Measurements from ENCODE around the gene R3HDM2.

The R3HDM2 gene

GRCh38 chr12:57229046-57229633, 201.7 kb downstream of the R3HDM2 start:
- DNase-seq (ENCODE audit: low read depth), result no peak

- DNase-seq (ENCODE audit: low read depth), result no peak
Measured at GRCh38 chr12:57227315-57228115, 203.3 kb downstream of the R3HDM2 start.

GRCh38 chr12:57226588-57227314, 204.1 kb downstream of the R3HDM2 start:
- no peak for DNase-seq (ENCODE audit: low read depth)

GRCh38 chr12:57225680-57226210, 205.1 kb downstream of the R3HDM2 start:
- no peak for DNase-seq (ENCODE audit: low read depth)

- no peak for DNase-seq (ENCODE audit: low read depth)
Measured at GRCh38 chr12:57224973-57225679, 205.7 kb downstream of the R3HDM2 start.

- DNase-seq (ENCODE audit: low read depth), result no peak
Measured at GRCh38 chr12:57224278-57224972, 206.4 kb downstream of the R3HDM2 start.

- no peak for DNase-seq (ENCODE audit: low read depth)
Measured at GRCh38 chr12:57223191-57224165, 207.4 kb downstream of the R3HDM2 start.

- DNase-seq (ENCODE audit: low read depth), result no peak
Measured at GRCh38 chr12:57222286-57223190, 208.3 kb downstream of the R3HDM2 start.

GRCh38 chr12:57221169-57221917, 209.5 kb downstream of the R3HDM2 start:
- DNase-seq (ENCODE audit: low read depth), result no peak

GRCh38 chr12:57220770-57221168, 210.1 kb downstream of the R3HDM2 start:
- DNase-seq (ENCODE audit: low read depth), result no peak

- no peak for DNase-seq (ENCODE audit: low read depth)
Measured at GRCh38 chr12:57219993-57220754, 210.7 kb downstream of the R3HDM2 start.

- no peak for DNase-seq (ENCODE audit: low read depth)
Measured at GRCh38 chr12:57219205-57219992, 211.4 kb downstream of the R3HDM2 start.

- DNase-seq (ENCODE audit: low read depth), result no peak
Measured at GRCh38 chr12:57218030-57218853, 212.6 kb downstream of the R3HDM2 start.

GRCh38 chr12:57216921-57217879, 213.6 kb downstream of the R3HDM2 start:
- DNase-seq (ENCODE audit: low read depth), result no peak
